D341Med (cell line): ENCODE results near the gene SCUBE1.

Experiments
- DNase-seq: peaks from one replicate; pipeline ENCODE4 v3.0.0; 2012; ENCODE audit warnings: low spot score

SCUBE1 gene

DNA sequence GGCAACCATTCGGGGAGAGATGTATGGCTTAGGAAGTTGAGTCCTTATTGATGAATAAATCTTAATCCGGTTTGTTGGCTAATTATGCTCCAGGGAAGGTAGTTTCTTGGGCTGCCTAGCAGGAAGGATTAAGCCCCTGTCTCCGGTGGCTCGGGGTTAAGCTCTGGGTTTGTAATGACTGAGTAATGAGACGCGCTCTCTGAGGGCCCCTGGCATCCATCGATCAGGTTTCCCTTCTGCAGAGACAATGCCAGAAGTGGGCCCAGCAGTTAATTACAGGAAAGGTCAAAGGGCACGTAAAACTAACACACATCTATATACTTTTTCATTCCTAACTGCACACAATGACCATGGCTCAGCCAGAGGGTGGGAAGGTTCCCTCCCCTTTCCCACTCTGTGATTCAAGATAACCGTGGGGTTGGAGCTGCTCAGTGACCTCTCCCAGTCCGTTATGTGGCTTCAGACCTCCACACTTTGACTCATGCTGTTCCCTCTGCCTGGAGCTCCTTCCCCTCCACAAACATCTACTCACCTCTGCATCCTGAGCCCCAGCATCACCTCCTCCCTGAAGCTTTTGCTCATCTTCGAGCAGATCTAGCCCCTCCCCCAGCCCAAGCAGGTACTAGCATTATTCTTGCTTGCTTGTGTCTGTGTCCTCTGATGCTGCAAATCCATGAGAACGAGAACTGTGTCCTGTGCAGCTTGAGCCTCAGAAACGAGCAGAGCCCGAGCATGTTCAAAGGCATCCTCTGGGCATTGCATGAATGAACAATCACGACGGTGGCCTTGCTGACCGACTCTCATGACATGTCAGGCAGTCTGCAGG is 16.6 kb downstream of the SCUBE1 start:
- peak; percentile 71 for DNase-seq

DNA sequence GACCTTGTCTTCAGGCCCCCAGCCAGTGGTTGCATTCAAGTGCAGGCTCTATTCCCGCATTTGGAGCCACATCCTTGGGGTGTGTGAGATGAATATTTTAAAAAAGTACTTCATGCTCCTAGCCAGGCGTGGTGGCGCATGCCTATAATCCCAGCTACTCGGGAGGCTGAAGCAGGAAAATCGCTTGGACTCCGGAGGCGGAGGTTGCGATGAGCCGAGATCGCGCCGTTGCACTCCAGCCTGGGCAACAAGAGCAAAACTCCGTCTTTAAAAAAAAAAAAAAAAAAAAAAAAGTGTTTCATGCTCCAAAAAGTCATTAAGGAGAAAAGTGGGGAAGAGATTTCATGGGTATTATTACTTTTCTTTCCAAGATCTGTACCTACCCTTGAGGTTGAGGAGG is 18.0 kb downstream of the SCUBE1 start:
- no peak for DNase-seq

DNA sequence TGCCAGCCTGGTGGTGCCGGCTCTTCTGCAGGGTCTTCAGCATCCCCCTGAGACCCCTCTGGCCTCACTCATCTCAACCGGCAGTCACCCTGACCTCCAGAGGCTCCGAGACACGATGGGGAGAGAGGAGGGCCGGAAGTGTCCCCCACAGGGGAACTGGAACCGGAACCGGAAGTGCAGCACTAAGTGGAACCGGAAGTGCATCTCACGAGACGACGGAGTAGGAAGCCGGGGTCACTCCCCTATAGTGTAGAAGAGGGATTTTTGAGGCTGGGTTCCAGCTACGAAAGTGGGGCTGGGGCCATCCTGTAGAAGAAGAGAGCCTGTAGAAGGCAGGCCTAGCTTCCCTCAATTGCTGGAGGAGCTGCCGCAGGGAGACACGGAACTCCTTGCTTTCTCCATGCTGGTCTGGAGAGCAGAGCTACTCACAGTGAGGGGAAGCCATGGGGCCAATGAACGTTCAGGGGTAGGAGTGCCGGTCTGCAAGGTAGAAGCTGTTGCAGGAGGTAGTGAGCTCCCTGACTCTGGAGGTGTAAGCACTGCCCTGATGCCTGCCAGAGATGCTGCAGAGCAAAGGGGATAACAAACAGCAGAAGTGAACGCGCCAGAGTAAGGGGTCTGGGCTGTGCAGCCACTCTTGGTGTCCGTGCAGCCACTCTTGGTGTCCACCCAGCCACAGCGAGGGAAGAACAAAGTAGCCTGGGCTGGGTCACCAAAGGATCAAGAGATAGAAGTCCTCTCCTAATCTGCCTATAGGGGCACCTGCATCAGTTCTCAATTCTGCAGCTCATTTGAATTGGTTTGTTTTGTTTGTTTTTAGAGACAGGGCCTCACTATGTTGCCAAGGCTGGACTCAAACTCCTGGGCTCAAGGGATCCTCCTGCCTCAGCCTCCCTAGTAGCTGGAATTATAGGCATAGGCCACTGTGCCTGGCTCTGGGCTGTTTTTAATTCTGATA is 21.9 kb downstream of the SCUBE1 start:
- DNase-seq = no peak

DNA sequence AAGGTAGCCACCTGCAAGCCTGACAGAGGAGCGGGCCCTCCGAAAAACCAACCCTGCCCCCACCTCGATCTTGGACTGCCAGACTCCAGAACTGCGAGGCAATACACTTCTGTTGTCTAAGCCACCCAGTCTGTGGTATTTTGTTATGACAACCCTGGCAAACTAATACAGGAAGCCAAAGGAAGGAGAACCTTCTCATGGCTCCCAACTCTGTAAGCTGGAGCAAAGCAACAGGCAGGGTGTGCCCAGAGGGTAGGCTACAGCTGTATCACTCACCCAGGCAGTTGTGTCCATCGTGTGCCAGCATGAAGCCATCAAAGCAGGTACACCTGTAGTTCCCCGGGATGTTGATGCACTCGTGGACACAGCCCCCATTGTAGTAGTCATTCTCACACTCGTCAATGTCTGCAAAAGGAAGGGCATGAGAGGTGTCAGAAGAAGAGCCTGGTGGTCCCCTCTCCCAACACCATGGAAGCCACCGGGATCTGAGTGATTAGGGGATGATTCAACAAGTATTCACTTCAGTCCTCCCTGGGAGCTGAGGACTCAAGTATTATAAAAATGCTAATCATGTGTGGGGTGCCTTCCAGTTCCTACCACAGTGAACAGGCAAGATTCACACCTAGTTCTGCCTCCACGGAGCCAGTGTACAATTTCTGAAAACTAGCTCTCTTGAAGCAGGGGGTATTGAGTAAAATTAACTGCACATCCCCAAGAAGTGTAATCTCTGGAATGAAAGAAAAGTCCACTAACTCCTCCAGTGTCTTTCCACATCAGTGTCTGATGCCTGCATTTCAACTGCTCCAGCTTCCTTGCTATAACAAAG is 23.3 kb downstream of the SCUBE1 start:
- DNase-seq = no peak

DNA sequence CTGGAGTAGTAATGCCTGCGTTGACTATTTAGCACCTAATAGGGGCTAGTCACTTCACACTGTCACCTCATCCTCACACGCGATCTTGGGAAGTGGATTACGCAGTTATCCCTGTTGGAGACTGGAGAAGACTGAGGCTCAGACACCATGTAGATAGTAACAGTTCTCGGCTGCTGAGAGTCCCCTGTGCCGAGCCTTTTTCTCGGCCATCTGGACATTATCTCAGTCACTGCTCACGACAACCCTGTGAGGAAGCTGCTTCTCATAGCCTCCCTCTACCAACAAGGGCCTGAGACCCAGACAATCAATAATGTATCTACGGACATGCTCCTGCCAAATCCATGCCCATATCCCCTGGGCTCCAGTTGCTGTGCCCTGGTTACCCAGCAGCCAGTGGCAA is 25.9 kb downstream of the SCUBE1 start:
- DNase-seq = no peak

DNA sequence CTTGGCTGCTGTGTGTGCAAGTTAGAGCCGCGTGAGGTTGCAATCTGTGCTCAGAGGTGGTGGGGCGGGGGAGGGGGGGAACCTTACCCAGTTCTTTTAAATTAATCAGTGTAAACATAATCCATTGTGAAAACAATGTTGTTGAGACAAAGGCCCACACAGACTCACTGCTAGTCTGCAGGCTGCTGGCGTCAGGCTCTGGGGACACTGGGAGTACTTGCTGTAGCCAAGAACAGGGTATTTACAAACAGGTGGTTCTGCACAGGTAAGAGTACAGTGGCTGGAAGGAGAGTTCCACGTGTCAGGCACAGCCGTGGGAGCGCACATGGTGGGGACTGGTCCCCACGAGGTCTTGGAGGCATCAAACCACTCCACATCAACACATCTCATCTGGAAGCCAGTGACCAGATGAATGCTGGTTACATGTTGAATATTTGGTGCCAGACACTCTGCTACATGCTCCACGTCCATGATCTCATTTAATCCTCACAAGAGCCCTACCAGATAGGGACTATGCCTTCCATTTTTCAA is 27.4 kb downstream of the SCUBE1 start:
- DNase-seq = no peak

DNA sequence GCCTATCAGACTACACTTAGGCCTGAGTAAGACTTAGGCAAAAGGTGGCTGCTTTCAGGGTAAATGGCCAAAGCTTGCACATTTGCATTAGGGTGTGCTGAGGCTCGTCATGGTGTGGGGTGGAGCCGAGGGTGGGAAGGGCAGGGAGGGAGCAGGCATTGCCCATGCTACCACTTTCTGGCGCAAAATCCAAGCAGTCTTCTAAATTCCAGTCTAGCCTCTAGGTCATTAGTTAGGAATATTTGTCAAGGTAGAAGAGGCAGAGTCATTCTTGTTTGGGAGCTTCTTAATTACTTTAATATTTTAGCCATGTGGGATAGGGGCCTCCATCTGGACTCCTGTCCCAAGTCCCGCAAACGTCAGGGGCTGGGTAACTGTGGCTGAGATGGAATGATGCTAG is 28.6 kb downstream of the SCUBE1 start:
- DNase-seq = no peak

DNA sequence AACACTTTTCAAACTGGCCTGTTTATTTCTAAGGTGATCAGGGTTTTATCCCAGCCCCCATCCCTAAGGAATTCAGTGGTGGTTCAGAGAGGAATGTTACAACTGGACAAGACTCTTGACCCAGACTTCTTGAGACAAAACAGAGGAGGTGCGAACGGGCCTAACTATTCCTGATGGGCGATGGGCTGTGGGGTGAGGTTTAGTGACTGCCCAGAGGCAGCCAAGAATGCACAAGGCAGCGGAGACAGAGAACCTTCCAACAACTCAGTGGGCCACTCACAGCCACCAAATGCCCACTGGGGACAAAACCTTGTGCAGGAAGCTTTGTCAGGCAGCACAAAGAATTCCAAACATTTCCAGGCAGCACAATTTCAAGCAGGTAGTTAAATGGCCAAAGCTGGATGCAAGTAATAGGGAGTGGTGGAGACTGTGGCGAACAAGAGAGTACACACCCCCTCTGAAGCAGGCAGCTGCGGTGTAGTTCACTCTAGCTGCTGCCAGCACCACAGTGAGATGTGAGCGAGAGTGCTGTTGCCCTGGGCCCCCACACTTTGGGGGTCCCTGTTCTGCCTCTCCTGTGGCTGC is 29.2 kb downstream of the SCUBE1 start:
- no peak for DNase-seq

DNA sequence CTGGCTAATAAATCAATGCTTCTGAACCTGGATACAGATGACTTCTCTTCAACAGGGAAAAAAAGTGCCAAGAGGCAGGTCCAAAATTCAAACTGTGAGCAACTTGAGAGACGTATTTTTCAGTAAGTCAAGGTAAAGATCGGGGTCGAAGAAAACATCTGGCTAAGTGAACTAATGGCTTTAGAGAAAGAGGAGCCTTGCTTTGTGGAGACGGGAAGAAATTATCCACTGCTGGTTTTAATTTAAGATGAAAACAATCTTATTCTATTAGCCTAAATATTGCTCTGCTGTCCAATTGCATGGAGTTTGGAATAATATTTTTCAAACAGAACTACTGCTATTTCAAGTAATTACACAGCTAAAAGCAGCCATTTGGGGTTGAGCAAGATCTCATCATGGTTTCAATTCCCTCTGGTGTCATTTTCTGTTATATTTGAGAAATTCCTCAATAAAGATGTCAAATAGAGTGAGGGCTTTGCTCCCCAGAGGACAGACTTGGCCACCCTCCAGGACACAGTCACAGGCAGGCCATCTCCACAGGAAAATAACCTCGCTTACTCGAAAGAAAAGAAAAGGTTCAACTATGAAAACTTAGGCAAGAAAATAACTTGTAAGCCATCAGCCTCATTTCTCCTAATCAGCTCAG is 29.8 kb downstream of the SCUBE1 start:
- DNase-seq = no peak

DNA sequence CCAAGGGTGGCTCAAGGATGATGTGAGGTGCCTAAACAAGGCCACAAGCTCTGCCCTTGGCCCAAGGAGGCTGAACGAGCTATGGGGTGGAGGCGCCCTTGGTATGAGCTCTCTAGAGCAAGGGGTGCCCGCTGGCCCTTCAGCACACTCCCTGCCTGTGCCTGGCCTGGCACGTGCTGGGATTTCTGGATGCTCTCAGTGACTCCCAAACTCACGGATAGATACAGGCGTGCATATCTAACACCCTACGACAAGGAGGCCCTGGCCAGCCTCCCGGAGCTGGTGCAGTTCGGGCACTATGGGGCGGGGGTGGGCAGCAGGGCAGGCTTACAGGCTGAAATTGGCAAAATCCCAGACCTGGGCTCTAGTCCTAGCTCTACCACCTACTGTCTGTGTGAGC is 30.6 kb downstream of the SCUBE1 start:
- no peak for DNase-seq

DNA sequence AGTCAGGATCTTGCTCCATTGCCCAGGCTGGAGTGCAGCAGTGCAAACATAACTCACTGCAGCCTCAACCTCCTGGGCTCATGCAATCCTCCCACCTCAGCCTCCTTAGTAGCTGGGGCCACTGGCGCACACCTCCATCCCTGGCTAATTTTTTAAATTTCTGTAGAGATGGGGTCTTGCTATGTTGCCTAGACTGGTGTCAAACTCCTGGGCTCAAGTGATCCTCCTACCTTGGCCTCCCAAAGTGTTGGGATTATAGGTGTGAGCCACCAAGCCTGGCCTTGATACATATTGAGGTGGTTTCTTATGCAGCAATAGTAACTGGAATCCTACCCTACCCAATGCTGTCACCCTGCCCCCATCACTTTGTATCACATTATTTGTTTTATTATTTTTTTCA is 32.4 kb downstream of the SCUBE1 start:
- DNase-seq = no peak

DNA sequence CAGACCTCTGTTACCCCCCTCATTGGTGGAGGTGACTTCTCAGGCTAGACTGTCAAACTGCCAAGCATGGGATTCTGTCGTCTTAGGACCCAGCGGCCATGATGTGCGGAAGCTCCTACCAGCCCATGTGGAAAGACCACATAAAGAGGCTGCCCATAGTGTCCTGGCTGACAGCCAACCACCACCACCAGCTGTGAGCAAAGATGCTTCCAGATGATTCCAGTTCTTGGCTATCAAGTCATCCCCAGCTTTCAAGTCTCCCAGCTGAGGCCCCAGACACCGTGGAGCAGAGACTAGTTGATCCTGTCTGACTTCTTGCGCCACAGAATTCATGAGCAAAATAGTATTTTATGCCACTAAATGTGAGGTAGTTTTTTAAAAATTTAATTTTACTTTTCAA is 32.9 kb downstream of the SCUBE1 start:
- no peak for DNase-seq

DNA sequence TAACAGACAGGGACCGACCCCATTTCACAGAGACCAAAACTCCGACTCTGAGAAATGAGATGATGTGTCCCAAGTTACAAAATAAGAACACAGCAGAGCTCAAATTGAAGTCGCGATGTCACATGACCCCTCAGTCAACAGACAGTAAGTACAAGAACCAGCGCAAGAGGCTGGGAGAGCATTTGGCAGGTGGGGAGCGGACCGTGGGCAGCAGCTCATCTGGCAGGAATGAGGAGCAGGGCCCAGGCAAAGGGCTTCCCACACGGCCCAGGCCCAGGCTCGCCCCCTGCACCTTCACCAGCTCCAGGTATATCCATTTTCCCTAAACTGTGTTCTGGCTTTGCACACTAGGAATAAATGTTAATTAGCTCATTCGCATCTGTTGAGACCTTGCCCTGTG is 34.3 kb downstream of the SCUBE1 start:
- no peak for DNase-seq

DNA sequence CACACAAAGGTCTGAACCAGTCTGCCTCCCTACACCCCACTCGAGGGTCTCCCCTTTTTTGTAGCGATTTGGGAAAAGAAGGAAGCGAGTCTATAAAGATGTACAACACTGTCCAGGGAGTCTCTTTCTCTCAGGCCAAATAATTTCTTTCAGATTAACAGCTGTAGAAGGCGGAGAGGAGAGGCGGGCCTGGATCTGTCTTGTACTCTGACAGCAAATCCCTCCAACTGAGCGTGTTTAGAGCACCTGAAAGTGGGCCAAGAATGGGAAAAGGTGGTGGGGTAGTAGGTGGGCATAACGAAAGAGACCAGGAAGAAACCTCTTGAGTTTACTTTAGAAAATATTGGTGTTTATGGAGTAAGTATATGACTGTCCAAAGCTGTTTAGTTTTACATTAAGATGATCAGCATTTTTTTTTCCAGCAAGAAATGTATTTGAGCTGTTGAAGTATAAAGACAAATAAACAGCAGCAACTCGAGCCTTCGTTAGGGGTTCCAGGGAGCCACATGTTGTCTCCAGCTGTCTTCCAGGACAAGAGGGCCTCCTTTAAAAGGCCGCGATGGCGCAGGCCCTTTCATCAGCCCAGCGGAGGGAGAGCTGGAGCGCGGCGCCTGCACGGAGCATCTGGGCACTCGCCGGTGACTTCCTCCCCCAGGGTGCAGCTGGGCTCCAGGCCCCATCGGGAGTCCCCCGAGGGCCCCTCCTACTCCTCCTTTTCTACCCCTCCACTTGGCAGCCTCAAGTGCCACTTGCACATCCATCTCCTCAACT is 34.9 kb downstream of the SCUBE1 start:
- DNase-seq = no peak

DNA sequence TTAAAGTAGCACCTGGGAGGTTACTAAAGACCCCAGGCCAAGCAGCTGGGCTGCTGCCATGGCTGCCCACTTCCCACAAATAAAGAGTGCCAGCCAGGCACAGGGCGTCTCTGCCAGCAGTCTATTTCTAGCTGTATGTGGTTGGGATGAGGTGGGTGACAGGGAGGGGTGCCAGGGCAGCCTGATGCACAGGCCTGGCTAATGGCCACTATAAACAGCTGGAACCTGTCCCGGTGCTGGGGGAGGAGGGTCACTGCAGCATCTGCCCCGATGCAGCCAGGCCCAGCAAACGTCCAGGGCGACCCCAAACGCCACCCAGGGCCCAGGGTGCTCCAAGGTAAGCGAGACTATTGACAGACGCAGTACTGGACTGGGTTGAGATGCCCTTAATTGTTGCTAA is 37.4 kb downstream of the SCUBE1 start:
- DNase-seq = no peak

DNA sequence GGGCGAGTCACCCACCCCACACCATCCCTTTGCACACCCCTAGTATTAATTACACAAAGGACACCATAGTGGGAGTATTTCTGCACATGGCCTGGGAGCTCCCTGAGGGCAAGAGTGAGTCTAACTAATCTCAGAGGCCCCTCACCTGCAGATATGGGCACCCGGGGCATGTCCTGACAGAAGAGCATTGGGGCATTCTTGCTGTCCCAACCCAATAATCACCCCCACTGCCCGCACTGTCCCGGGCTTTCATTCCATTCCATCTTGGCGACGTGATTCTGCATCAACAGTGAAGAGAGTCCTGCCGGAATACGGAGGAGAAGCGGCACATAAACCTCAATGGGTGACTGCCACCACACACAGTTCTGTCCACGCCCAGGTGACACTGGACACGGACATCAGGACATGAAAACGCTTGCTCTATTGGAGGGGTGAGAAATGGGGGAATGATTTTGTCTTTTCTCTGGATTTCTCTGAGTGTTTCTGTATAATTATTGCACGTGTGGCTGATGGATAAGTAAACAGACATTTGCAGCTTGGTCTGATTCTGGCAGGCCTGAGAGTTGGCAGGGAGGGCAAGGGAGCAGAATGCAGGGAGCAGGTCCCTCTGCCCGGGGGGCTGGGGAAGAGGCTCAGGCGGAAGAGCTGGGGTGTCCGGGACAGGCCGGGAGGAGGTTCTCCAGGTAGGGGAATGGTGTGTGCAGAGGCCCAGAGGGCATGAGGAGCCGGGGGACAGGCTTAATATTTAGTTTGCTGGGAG is 38.2 kb downstream of the SCUBE1 start:
- no peak for DNase-seq

DNA sequence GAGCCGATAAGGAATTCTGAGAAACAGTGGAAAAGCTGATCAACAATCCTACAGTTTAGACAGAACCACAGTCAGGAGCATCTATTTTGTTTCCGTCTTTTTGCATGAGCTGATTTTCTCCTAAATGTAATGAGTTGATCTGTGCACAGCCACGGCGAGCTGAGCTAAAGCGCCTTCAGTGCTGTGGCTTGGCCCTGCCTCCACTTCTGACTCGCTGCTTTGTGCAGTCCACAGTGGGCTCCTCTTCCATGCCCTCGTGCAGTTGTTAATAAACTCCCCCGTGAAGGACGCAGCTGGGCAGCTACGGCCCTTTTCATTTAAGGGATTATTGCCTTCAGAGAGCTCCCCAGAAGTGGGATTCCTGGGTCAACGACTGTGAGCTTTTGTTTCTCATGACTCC is 39.4 kb downstream of the SCUBE1 start:
- no peak for DNase-seq

DNA sequence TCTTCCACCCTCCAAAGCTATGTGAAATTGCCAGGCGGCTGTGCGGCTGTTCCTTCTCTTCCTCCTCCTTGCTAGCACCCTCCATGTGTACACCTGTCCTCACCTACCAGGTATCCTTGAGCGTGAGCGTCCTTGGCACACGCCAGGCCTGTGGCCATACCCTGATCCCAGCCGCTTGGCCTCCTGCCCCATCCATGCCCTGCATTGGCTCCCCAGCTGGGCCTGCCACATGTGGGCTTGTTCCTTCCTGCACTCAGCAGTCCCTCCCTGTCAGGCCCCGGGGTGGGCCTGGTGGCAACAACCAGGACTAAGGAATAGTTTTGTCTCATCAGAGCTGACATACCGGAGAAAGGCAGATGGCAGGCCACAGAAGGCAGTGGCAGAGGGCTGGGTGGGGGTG is 40.0 kb downstream of the SCUBE1 start:
- no peak for DNase-seq

DNA sequence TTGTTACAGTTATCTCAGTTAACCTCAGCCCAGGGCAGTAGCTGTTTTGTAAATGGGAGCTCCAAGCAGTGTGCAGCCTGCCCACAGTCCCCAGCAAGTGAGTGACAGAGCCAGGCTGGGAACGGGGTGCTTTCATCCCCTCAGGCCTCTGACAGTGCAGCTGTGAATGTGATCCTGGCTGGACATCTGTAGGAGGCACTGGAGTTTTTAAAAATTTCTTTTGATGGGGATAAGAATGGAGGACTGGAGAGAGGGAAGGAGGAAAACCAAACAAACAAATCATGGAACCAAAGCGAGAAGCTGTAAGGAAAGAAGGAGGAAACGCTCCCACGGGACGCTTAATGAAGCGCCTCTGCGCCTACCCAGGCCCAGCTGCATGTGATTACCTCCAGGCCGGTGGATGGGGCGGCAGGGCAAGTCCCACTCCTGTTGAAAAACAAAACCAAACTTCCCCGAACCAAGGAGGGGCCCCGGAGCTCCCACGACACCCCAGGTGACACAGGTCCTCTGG is 40.6 kb downstream of the SCUBE1 start:
- no peak for DNase-seq
